C4-2B (cell line): ENCODE results near the gene IL17RD.

Source experiments
- H3K27ac ChIP-seq: fragments of 450-650 bp; 2 replicates; pipeline ENCODE4 v1.5.1; 2017
- ZFX ChIP-seq: fragments of 450-650 bp; IDR thresholded peaks from 2 replicates; pipeline ENCODE4 v1.6.1; 2017
- TF ChIP-seq, protein P1 (sequence below): fragments of 450-650 bp; conservative IDR thresholded peaks from 2 replicates; pipeline ENCODE4 v1.5.1; 2017; ENCODE audit warnings: mild to moderate bottlenecking

The IL17RD gene

DNA sequence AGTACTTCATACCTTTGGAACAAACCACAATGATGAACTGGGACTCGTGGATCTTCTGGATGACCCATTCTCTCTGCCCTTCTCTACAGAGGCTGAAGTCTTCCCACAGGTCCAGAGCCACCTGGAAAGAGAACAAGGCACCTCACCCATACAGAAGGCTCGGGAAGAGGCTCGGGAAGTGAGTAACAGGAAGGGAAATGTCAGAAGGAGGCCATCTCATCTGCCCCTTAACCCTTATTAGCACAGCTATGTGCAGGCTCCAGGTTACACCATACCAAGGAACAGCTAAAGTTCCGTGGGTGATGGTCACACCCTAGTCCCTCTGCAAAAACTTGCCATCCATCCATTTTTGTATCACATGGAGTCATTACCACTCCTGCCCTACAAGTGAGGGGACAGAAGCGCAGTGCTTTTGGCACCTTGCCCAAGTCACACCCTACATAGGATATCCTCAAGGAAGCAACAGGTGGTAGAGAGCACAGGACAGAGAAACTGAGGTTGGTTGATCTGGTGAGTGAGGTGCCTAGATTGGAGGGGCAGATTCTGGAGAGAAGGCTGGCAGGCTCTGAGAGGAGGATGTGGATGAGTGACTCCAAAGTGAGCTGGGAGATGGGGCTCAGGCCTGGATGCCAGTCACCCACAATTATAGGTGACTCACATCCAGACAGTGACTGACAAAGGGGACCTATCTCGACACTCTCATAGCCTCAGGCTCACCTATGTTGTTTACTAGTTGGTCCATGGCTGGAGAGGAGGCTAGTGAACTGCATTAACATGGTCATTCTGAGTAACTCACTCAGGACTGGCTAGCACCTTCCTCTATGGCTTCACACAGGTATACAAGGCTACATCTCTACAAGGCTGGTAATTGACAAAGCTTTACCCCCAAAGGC lies 66.5 kb downstream of the IL17RD start:
- no peak overlapping the region for H3K27ac ChIP-seq
- no peak for TF ChIP-seq ZFX
- TF ChIP-seq, protein P1, sequence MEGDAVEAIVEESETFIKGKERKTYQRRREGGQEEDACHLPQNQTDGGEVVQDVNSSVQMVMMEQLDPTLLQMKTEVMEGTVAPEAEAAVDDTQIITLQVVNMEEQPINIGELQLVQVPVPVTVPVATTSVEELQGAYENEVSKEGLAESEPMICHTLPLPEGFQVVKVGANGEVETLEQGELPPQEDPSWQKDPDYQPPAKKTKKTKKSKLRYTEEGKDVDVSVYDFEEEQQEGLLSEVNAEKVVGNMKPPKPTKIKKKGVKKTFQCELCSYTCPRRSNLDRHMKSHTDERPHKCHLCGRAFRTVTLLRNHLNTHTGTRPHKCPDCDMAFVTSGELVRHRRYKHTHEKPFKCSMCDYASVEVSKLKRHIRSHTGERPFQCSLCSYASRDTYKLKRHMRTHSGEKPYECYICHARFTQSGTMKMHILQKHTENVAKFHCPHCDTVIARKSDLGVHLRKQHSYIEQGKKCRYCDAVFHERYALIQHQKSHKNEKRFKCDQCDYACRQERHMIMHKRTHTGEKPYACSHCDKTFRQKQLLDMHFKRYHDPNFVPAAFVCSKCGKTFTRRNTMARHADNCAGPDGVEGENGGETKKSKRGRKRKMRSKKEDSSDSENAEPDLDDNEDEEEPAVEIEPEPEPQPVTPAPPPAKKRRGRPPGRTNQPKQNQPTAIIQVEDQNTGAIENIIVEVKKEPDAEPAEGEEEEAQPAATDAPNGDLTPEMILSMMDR = no peak

DNA sequence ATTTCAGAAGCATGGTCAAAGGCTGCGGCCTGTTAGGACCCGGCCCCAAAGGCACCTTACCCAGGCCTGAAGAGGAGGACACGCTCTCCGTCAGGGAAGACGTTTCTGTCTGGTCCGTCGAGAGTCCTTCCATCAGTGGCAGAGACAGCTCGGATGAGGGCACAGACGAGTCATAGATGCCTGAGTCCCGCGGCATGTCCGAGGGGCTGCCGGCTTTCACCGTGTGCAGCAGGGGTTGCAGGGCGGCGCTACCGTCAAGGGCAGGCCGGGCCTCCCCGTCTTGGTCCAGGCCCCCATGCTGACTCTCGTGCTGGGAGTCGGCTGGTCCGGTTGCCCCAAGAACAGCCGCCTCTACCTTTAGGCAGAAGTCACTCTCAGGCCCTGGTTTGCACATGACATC lies 67.6 kb downstream of the IL17RD start:
- no peak for TF ChIP-seq ZFX
- TF ChIP-seq, protein P1 = no peak
- no peak overlapping the region for H3K27ac ChIP-seq

DNA sequence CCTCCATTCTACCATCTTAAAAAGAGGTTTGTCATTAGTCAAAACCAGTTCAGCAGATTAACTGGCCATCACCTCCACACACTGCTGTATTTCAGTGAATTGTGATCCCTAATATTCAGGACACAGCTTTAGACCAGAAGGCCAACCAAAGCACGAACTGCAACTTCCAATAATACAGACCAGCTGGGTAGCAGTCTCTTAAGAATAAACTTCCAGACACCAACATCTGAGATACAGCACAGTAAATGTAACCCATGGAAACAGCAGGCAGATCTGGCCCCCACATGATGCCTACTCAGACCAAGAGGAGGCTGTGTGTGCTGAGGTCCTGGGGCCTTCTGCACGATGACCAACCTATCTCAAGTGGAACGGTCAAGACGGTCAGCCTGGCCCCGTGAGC lies 69.8 kb downstream of the IL17RD start:
- TF ChIP-seq, protein P1 = no peak
- TF ChIP-seq ZFX = no peak
- H3K27ac ChIP-seq = no peak overlapping the region

GRCh38 chr3:57094575-57094974 lies 70.6 kb downstream of the IL17RD start:
- no peak overlapping the region for H3K27ac ChIP-seq

GRCh38 chr3:57093971-57094535 lies 71.1 kb downstream of the IL17RD start:
- no peak for TF ChIP-seq ZFX
- TF ChIP-seq, protein P1 = no peak
- H3K27ac ChIP-seq = no peak overlapping the region

More at GRCh38 chr3:57094575-57094974, 70.6 kb downstream of the IL17RD start:
- TF ChIP-seq, protein P1 = no peak
- no peak for TF ChIP-seq ZFX

DNA sequence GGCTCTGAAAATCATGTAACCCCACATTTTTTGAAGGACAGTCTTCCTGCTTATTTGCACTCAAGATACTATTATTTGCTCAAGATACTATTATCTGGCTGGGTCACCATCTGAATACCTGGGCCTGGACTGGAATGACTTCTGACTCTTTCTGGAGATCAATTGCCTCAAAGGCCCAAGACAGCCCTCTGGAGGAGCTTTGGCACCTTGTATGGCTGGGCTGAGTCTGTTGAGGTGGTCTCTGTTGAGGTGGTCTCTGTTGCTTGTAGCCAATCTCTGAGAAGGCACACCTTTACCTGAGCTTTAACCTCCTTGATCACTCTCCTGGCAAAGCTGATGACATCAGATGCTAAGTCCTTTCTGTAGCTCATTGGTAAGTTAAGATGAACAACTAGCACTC lies 71.7 kb downstream of the IL17RD start:
- TF ChIP-seq ZFX = no peak
- TF ChIP-seq, protein P1 = no peak

GRCh38 chr3:57091521-57092273 lies 73.5 kb downstream of the IL17RD start:
- no peak for TF ChIP-seq ZFX
- TF ChIP-seq, protein P1 = no peak
- H3K27ac ChIP-seq = no peak overlapping the region

More for the DNA sequence above, 71.7 kb downstream of the IL17RD start:
- H3K27ac ChIP-seq = no peak overlapping the region
